ENCODE data around the gene ROCK2.

GRCh38 chr2:11364565-11364887 is 20.1 kb upstream of the ROCK2 start:
- TF ChIP-seq CTCF (IDR thresholded peaks at IDR 0.05) = no peak
- TF ChIP-seq EZH2 (IDR thresholded peaks at IDR 0.05; ENCODE audit: borderline replicate concordance, insufficient read depth, low read depth, low read length, poor library complexity, severe bottlenecking) = no peak
